Raji (cell line): Measurements from ENCODE around the gene MAP3K8.

Source experiments
- POLR2A ChIP-seq: IDR thresholded peaks from 2 replicates; pipeline ENCODE4 v1.6.1; 2011; ENCODE audit warnings: low read depth, low read length, control low read depth; ENCODE audit not compliant: insufficient read depth

Gene MAP3K8

GRCh38 chr10:30436191-30436611, 2.2 kb downstream of the MAP3K8 start:
- no peak for TF ChIP-seq POLR2A

GRCh38 chr10:30436671-30437030, 2.7 kb downstream of the MAP3K8 start:
- no peak for TF ChIP-seq POLR2A

- no peak for TF ChIP-seq POLR2A
Measured at GRCh38 chr10:30437031-30437841, 3.3 kb downstream of the MAP3K8 start.

- 0 out of 2 replicates have a peak, but pooled peaks have one; percentile 4 for TF ChIP-seq POLR2A
Measured at GRCh38 chr10:30438021-30438850, 4.3 kb downstream of the MAP3K8 start.

GRCh38 chr10:30439931-30440330, 5.9 kb downstream of the MAP3K8 start:
- TF ChIP-seq POLR2A: no peak

GRCh38 chr10:30442019-30442606, 8.1 kb downstream of the MAP3K8 start:
- TF ChIP-seq POLR2A: no peak

GRCh38 chr10:30443049-30443448, 9.1 kb downstream of the MAP3K8 start:
- no peak for TF ChIP-seq POLR2A

GRCh38 chr10:30445711-30446110, 11.7 kb downstream of the MAP3K8 start:
- no peak for TF ChIP-seq POLR2A

GRCh38 chr10:30447125-30447799, 13.3 kb downstream of the MAP3K8 start:
- TF ChIP-seq POLR2A: no peak

GRCh38 chr10:30448092-30448491, 14.1 kb downstream of the MAP3K8 start:
- TF ChIP-seq POLR2A: no peak

GRCh38 chr10:30453764-30454527, 20.0 kb downstream of the MAP3K8 start:
- TF ChIP-seq POLR2A: no peak

GRCh38 chr10:30454744-30455510, 20.9 kb downstream of the MAP3K8 start:
- TF ChIP-seq POLR2A: no peak

GRCh38 chr10:30455816-30456215, 21.8 kb downstream of the MAP3K8 start:
- TF ChIP-seq POLR2A: no peak

GRCh38 chr10:30456266-30456665, 22.3 kb downstream of the MAP3K8 start:
- TF ChIP-seq POLR2A: no peak
